HepG2 (cell line): Measurements from ENCODE around the gene GSTM1. TPM values are rescaled to one million over a fixed set of nuclear protein-coding genes. Genes with fewer than 3 reads are reported as not detected.

Experiments
- ATAC-seq: fragments of 200-7000 bp; cut with Tn5 transposase; 3 replicates; pipeline ENCODE4 v1.9.1; 2020; ENCODE audit warnings: mild to moderate bottlenecking, moderate library complexity
- BruUV-seq: library from RNA; stranded (reverse); fragments of 400-500 nt; replicated peaks from 2 replicates; lab custom pipeline; 2021; lab: Mats Ljungman, UMichigan
- CTCF ChIA-PET: fragments of 300-600 bp; formaldehyde crosslinking; extraction: SDS; loops from one replicate; lab custom pipeline; 2021; ENCODE audit warnings: low total read pairs, inconsistent platforms, low intra/inter-chr PET ratio; lab: Yijun Ruan, JAX
- POLR2A ChIA-PET: fragments of 350-600 bp; sonication (Branson Sonifier 250); formaldehyde crosslinking; loops from one replicate; lab custom pipeline; 2020; ENCODE audit warnings: antibody characterized with exemption, inconsistent platforms; lab: Yijun Ruan, JAX
- DNase-seq: peaks from one replicate; pipeline ENCODE4 v3.0.0-alpha.2; 2015; ENCODE audit warnings: low spot score
- FAIRE-seq: peaks from 3 replicates; lab custom pipeline; 2011; peaks lifted over from hg19 to GRCh38; lab: Jason Lieb, UNC
- H2AFZ ChIP-seq: one replicate; pipeline ENCODE4 v1.6.1; 2011; ENCODE audit warnings: low read length, inconsistent platforms
- H3K27ac ChIP-seq: fragments of 300-600 bp; 3 replicates; pipeline ENCODE4 v1.8.0; 2011; ENCODE audit warnings: mixed run types, mild to moderate bottlenecking, mixed read lengths, low read length, inconsistent platforms; ENCODE audit not compliant: insufficient read depth; ENCODE audit errors: extremely low read length
- H3K27me3 ChIP-seq, 2 experiments: fragments of 200-600 bp in 1 of 2; 2 replicates in 1 of 2; 3 replicates in 1 of 2; pipeline versions ENCODE4 v1.6.0 to v1.8.0; 2011; ENCODE audit warnings: low read length in 2 of 2, mild to moderate bottlenecking in 2 of 2, moderate library complexity in 2 of 2, inconsistent platforms in 1 of 2; ENCODE audit not compliant: insufficient read depth in 2 of 2, control insufficient read depth in 1 of 2
- H3K36me3 ChIP-seq, 2 experiments: fragments of 200-600 bp in 1 of 2; replicated peaks in 1 of 2; 2 replicates in 1 of 2; 3 replicates in 1 of 2; pipeline versions ENCODE4 v1.5.1 to v1.8.0; 2011; ENCODE audit warnings: low read length in 2 of 2, inconsistent platforms in 1 of 2; ENCODE audit not compliant: insufficient read depth in 2 of 2, control insufficient read depth in 1 of 2
- H3K4me1 ChIP-seq: 2 replicates; pipeline ENCODE4 v1.5.1; 2012; ENCODE audit warnings: low read length, inconsistent platforms; ENCODE audit not compliant: insufficient read depth
- H3K4me2 ChIP-seq: 2 replicates; pipeline ENCODE4 v1.6.0; 2011; ENCODE audit warnings: low read depth, low read length, inconsistent platforms
- H3K4me3 ChIP-seq, 3 experiments: fragments of 200-600 bp in 1 of 3; sonication (generic), shearing (Covaris generic) in 1 of 3; replicated peaks in 1 of 3; 2 replicates each; pipeline ENCODE4 v1.5.1; 2011 to 2016; ENCODE audit warnings: low read length in 3 of 3, inconsistent platforms in 2 of 3, low read depth in 2 of 3, mild to moderate bottlenecking in 2 of 3, control low read depth in 1 of 3, mixed read lengths in 1 of 3; ENCODE audit not compliant: insufficient read depth in 1 of 3
- H3K79me2 ChIP-seq: one replicate; pipeline ENCODE4 v1.6.1; 2011; ENCODE audit warnings: low read length, inconsistent platforms; ENCODE audit not compliant: insufficient read depth
- H3K9ac ChIP-seq: 2 replicates; pipeline ENCODE4 v1.6.0; 2011; ENCODE audit warnings: mild to moderate bottlenecking, low read depth, low read length, inconsistent platforms; ENCODE audit not compliant: insufficient read depth
- H3K9me3 ChIP-seq: 2 replicates; pipeline ENCODE4 v1.5.1; 2012; ENCODE audit warnings: mild to moderate bottlenecking, low read length
- H4K20me1 ChIP-seq: 2 replicates; pipeline ENCODE4 v1.6.0; 2011; ENCODE audit warnings: inconsistent platforms, mild to moderate bottlenecking, low read length, moderate library complexity; ENCODE audit not compliant: insufficient read depth
- HOXD1 ChIP-seq: sonication (generic); formaldehyde crosslinking; IDR thresholded peaks from 2 replicates; pipeline ENCODE4 v1.5.0; 2020; ENCODE audit warnings: missing genetic modification reagents
- KDM3A ChIP-seq: IDR thresholded peaks from 2 replicates; pipeline ENCODE4 v1.6.1; 2018; ENCODE audit warnings: low read depth, missing compliant biosample characterization
- KLF15 ChIP-seq: sonication (generic); formaldehyde crosslinking; IDR thresholded peaks from 2 replicates; pipeline ENCODE4 v1.8.1; 2023; ENCODE audit warnings: borderline replicate concordance, mild to moderate bottlenecking, inconsistent platforms, missing genetic modification reagents, mixed read lengths
- MATR3 ChIP-seq: sonication (generic); formaldehyde crosslinking; IDR thresholded peaks from 2 replicates; pipeline ENCODE4 v1.4.0; 2020; ENCODE audit warnings: missing genetic modification reagents
- MXI1 ChIP-seq: IDR thresholded peaks from 3 replicates; pipeline ENCODE4 v1.6.1; 2012; ENCODE audit warnings: low read depth, low read length, inconsistent platforms, borderline replicate concordance
- NPAS2 ChIP-seq: sonication (generic); formaldehyde crosslinking; IDR thresholded peaks from 2 replicates; pipeline ENCODE4 v1.8.0; 2022; ENCODE audit warnings: mild to moderate bottlenecking, missing genetic modification reagents, borderline replicate concordance
- PAWR ChIP-seq: sonication (generic); formaldehyde crosslinking; IDR thresholded peaks from 2 replicates; pipeline ENCODE4 v1.4.0; 2020; ENCODE audit warnings: missing genetic modification reagents, mild to moderate bottlenecking, borderline replicate concordance
- REPIN1 ChIP-seq: sonication (generic); formaldehyde crosslinking; IDR thresholded peaks from 2 replicates; pipeline ENCODE4 v1.8.0; 2022; ENCODE audit warnings: missing genetic modification reagents, low read depth, mild to moderate bottlenecking, borderline replicate concordance
- SRY ChIP-seq: sonication (generic); formaldehyde crosslinking; IDR thresholded peaks from 2 replicates; pipeline ENCODE4 v1.8.0; 2022; ENCODE audit warnings: mild to moderate bottlenecking, missing genetic modification reagents
- TARDBP ChIP-seq: sonication (generic); formaldehyde crosslinking; IDR thresholded peaks from 2 replicates; pipeline ENCODE4 v1.8.0; 2022; ENCODE audit warnings: mild to moderate bottlenecking, missing genetic modification reagents
- ZNF317 ChIP-seq: sonication (generic); formaldehyde crosslinking; IDR thresholded peaks from 2 replicates; pipeline ENCODE4 v1.5.0; 2020; ENCODE audit warnings: mild to moderate bottlenecking, missing genetic modification reagents
- ZNF451 ChIP-seq: sonication (generic); formaldehyde crosslinking; IDR thresholded peaks from 2 replicates; pipeline ENCODE4 v1.5.0; 2020; ENCODE audit warnings: mild to moderate bottlenecking, missing genetic modification reagents
- ZNF841 ChIP-seq: sonication (generic); formaldehyde crosslinking; IDR thresholded peaks from 2 replicates; pipeline ENCODE4 v1.8.1; 2023; ENCODE audit warnings: missing genetic modification reagents, borderline replicate concordance
- WGBS: methylation state at CpG from one replicate; pipeline ENCODE4 v1.1.6; 2017; ENCODE audit warnings: low lambda C conversion rate; 5-methylcytosine and 5-hydroxymethylcytosine counted together
- in situ Hi-C: cut with HindIII; loops from 2 replicates; pipeline ENCODE4 v1.10.0; 2017; ENCODE audit warnings: low pct_unique_long_range_greater_than_20kb; ENCODE audit not compliant: extremely low pct_ligation_motif_present
- intact Hi-C: fragments of 100-400 bp; cut with micrococcal nuclease; formaldehyde crosslinking; loops from one replicate; pipeline ENCODE4 v1.10.0; 2022; ENCODE audit not compliant: unreplicated experiment
- polyA plus RNA-seq, 8 experiments: library from polyadenylated mRNA; depleted of rRNA in 3 of 8; stranded (reverse) in 7 of 8; unstranded in 1 of 8; fragments of >200 nt; fragmentation: Illumina TruSeq in 4 of 8; extraction: Trizol in 4 of 8; gene quantifications; 2 replicates each; pipeline versions ENCODE4 v1.2.1 to v1.2.3, GENCODE V29; 2011 to 2016; ENCODE audit warnings: low read depth in 4 of 8, missing spikeins in 1 of 8, mixed read lengths in 1 of 8; ENCODE audit not compliant: insufficient read depth in 1 of 8
- total RNA-seq, 5 experiments: library from RNA; depleted of rRNA; stranded (reverse); fragments of >200 nt; fragmentation: Illumina TruSeq; extraction: Trizol; gene quantifications; 2 replicates each; pipeline ENCODE4 v1.2.3, GENCODE V29; 2016; ENCODE audit warnings: low read depth in 1 of 5
- TF ChIP-seq, protein P1 (sequence below): sonication (generic); formaldehyde crosslinking; IDR thresholded peaks from 2 replicates; pipeline ENCODE4 v1.4.0; 2020; ENCODE audit warnings: mild to moderate bottlenecking, missing genetic modification reagents
- TF ChIP-seq, protein P2 (sequence below): sonication (generic); formaldehyde crosslinking; IDR thresholded peaks from 2 replicates; pipeline ENCODE4 v1.4.0; 2020; ENCODE audit warnings: missing genetic modification reagents
- TF ChIP-seq, protein P3 (sequence below): sonication (generic); formaldehyde crosslinking; IDR thresholded peaks from 2 replicates; pipeline ENCODE4 v1.8.1; 2022; ENCODE audit warnings: low read depth, mild to moderate bottlenecking, missing genetic modification reagents

The GSTM1 gene
- total and polyA plus RNA-seq, 2 of the 13 experiments (the other 11 are each of a cell fraction or from before 2014, with no cell fraction given), result 0.42 TPM; not detected in 1

DNA sequence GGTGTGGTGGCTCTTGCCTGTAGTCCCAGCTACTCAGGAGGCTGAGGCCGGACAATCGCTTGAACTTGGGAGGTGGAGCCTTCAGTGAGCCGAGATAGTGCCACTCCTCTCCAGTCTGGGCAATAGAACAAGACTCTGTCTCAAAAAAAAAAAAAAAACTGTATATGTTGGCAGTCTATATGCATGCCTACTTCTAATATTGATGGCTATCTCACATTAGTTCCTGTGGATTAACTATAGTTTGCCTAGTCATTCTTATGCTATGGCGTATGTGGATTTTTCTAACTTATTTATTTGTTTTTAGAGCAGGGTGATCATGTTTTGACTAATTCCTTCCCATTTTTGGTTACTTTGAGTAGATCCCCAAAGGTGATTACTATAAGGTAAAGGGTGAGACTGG, 9.4 kb downstream of the GSTM1 start:
- no peaks in the 10 kb centered on the region for H3K9me3 ChIP-seq
- ChIA-PET CTCF (no interaction called here), POLR2A (no interaction called here)
- no peaks in the 10 kb centered on the region for H3K36me3 ChIP-seq
- H4K20me1 ChIP-seq, result no peaks in the 10 kb centered on the region
- FAIRE-seq (no peak), ATAC-seq (no peak), DNase-seq (no peak)
- H3K4me2 ChIP-seq, result no peak overlapping the region
- 57% methylated on average over 4 of the region's 4 CpGs for WGBS
- TF ChIP-seq, protein P1, sequence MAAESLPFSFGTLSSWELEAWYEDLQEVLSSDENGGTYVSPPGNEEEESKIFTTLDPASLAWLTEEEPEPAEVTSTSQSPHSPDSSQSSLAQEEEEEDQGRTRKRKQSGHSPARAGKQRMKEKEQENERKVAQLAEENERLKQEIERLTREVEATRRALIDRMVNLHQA (CRISPR knock-in tag), result no peak
- TF ChIP-seq MATR3 (CRISPR knock-in tag), result no peak
- no peak for TF ChIP-seq KLF15 (CRISPR knock-in tag)
- TF ChIP-seq REPIN1, result no peak
- no peak for TF ChIP-seq NPAS2 (CRISPR knock-in tag)
- no peak for TF ChIP-seq ZNF451 (CRISPR knock-in tag)
- no peak for TF ChIP-seq MXI1
- no peak for TF ChIP-seq HOXD1 (CRISPR knock-in tag)
- TF ChIP-seq SRY (CRISPR knock-in tag), result no peak
- TF ChIP-seq ZNF841, result no peak
- TF ChIP-seq ZNF317, result no peak
- TF ChIP-seq, protein P2, sequence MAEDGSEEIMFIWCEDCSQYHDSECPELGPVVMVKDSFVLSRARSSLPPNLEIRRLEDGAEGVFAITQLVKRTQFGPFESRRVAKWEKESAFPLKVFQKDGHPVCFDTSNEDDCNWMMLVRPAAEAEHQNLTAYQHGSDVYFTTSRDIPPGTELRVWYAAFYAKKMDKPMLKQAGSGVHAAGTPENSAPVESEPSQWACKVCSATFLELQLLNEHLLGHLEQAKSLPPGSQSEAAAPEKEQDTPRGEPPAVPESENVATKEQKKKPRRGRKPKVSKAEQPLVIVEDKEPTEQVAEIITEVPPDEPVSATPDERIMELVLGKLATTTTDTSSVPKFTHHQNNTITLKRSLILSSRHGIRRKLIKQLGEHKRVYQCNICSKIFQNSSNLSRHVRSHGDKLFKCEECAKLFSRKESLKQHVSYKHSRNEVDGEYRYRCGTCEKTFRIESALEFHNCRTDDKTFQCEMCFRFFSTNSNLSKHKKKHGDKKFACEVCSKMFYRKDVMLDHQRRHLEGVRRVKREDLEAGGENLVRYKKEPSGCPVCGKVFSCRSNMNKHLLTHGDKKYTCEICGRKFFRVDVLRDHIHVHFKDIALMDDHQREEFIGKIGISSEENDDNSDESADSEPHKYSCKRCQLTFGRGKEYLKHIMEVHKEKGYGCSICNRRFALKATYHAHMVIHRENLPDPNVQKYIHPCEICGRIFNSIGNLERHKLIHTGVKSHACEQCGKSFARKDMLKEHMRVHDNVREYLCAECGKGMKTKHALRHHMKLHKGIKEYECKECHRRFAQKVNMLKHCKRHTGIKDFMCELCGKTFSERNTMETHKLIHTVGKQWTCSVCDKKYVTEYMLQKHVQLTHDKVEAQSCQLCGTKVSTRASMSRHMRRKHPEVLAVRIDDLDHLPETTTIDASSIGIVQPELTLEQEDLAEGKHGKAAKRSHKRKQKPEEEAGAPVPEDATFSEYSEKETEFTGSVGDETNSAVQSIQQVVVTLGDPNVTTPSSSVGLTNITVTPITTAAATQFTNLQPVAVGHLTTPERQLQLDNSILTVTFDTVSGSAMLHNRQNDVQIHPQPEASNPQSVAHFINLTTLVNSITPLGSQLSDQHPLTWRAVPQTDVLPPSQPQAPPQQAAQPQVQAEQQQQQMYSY, result no peak
- TF ChIP-seq PAWR (CRISPR knock-in tag), result no peak
- TF ChIP-seq, protein P3, sequence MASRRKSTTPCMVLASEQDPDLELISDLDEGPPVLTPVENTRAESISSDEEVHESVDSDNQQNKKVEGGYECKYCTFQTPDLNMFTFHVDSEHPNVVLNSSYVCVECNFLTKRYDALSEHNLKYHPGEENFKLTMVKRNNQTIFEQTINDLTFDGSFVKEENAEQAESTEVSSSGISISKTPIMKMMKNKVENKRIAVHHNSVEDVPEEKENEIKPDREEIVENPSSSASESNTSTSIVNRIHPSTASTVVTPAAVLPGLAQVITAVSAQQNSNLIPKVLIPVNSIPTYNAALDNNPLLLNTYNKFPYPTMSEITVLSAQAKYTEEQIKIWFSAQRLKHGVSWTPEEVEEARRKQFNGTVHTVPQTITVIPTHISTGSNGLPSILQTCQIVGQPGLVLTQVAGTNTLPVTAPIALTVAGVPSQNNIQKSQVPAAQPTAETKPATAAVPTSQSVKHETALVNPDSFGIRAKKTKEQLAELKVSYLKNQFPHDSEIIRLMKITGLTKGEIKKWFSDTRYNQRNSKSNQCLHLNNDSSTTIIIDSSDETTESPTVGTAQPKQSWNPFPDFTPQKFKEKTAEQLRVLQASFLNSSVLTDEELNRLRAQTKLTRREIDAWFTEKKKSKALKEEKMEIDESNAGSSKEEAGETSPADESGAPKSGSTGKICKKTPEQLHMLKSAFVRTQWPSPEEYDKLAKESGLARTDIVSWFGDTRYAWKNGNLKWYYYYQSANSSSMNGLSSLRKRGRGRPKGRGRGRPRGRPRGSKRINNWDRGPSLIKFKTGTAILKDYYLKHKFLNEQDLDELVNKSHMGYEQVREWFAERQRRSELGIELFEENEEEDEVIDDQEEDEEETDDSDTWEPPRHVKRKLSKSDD, result no peak
- no peak for TF ChIP-seq KDM3A
- TF ChIP-seq TARDBP (CRISPR knock-in tag), result no peak
- H2AFZ ChIP-seq, result no peak overlapping the region
- H3K27ac ChIP-seq, result no peak overlapping the region
- intact Hi-C loops, result no loop called here
- in situ Hi-C loops, result no loop called here
- H3K4me1 ChIP-seq, result no peaks in the 10 kb centered on the region
- H3K27me3 ChIP-seq, result no peaks in the 10 kb centered on the region
- H3K9ac ChIP-seq, result no peak overlapping the region
- no peak overlapping the region for H3K4me3 ChIP-seq
- no TSS peak for BruUV-seq
- no peaks in the 10 kb centered on the region for H3K79me2 ChIP-seq
